Panc1 (cell line): ENCODE results near the gene SIGLEC7. TPM values are rescaled to one million over a fixed set of nuclear protein-coding genes. Genes with fewer than 3 reads are reported as not detected.

Experiments used
- ATAC-seq: fragments of 200-7000 bp; cut with Tn5 transposase; 2 replicates; pipeline ENCODE4 v1.9.1; 2020; ENCODE audit warnings: mild to moderate bottlenecking, moderate library complexity
- BruUV-seq: library from RNA; stranded (reverse); fragments of 400-500 nt; replicated peaks from 2 replicates; lab custom pipeline; 2021; lab: Mats Ljungman, UMichigan
- CTCF ChIA-PET: fragments of 300-600 bp; sonication (Branson Sonifier 250); formaldehyde crosslinking; loops from one replicate; lab custom pipeline; 2022; ENCODE audit warnings: antibody characterized with exemption; lab: Charles Lee
- POLR2A ChIA-PET: fragments of 300-600 bp; sonication (Branson Sonifier 250); formaldehyde crosslinking; loops from one replicate; lab custom pipeline; 2022; ENCODE audit warnings: antibody characterized with exemption; lab: Charles Lee
- DNase-seq: peaks from one replicate; pipeline ENCODE4 v3.0.0-alpha.2; 2010; ENCODE audit warnings: low read depth, low spot score
- H3K27ac ChIP-seq: 2 replicates; pipeline ENCODE4 v1.5.1; 2011; ENCODE audit warnings: mild to moderate bottlenecking, low read length, inconsistent platforms
- H3K27me3 ChIP-seq: fragments of 200-500 bp; sonication (Bioruptor generic); 2 replicates; pipeline ENCODE4 v1.6.0; 2014; ENCODE audit warnings: low read length, inconsistent platforms; ENCODE audit not compliant: control insufficient read depth, insufficient read depth
- H3K36me3 ChIP-seq: fragments of 200-500 bp; sonication (Bioruptor generic); 2 replicates; pipeline ENCODE4 v1.5.1; 2014; ENCODE audit warnings: inconsistent platforms, mild to moderate bottlenecking, low read length, moderate library complexity; ENCODE audit not compliant: control insufficient read depth, insufficient read depth
- H3K4me1 ChIP-seq: 2 replicates; pipeline ENCODE4 v1.5.1; 2011; ENCODE audit warnings: inconsistent platforms, mild to moderate bottlenecking, low read length, moderate library complexity; ENCODE audit not compliant: control insufficient read depth, insufficient read depth
- H3K4me3 ChIP-seq, 2 experiments: 2 replicates each; pipeline ENCODE4 v1.5.1; 2011 to 2012; ENCODE audit warnings: low read depth in 2 of 2, low read length in 2 of 2, mild to moderate bottlenecking in 2 of 2, inconsistent platforms in 1 of 2, moderate library complexity in 1 of 2
- H3K9me3 ChIP-seq: fragments of 200-500 bp; sonication (Bioruptor generic); 2 replicates; pipeline ENCODE4 v1.5.1; 2014; ENCODE audit warnings: low read depth, mild to moderate bottlenecking, inconsistent platforms, low read length, moderate library complexity; ENCODE audit not compliant: control insufficient read depth, insufficient read depth
- CTCF ChIP-seq: fragments of 450-650 bp; IDR thresholded peaks from 2 replicates; pipeline ENCODE4 v1.5.1; 2017; ENCODE audit warnings: mild to moderate bottlenecking
- POLR2AphosphoS5 ChIP-seq: IDR thresholded peaks from 2 replicates; pipeline ENCODE4 v1.6.1; 2012; ENCODE audit warnings: mild to moderate bottlenecking, low read depth, low read length, moderate library complexity
- REST ChIP-seq, 2 experiments: IDR thresholded peaks; 2 replicates each; pipeline ENCODE4 v1.6.1; 2011 to 2012; ENCODE audit warnings: low read depth in 2 of 2, control low read depth in 1 of 2, low read length in 1 of 2, mild to moderate bottlenecking in 1 of 2, moderate library complexity in 1 of 2; ENCODE audit not compliant: insufficient read depth in 1 of 2
- SIN3A ChIP-seq: IDR thresholded peaks from 2 replicates; pipeline ENCODE4 v1.6.1; 2012; ENCODE audit warnings: low read depth, mild to moderate bottlenecking, low read length, moderate library complexity, borderline replicate concordance; ENCODE audit not compliant: insufficient read depth
- TCF7L2 ChIP-seq: IDR thresholded peaks from 2 replicates; pipeline ENCODE4 v1.6.1; 2011; ENCODE audit warnings: mild to moderate bottlenecking, low read depth, low read length, inconsistent platforms
- in situ Hi-C: cut with HindIII; loops from 2 replicates; pipeline ENCODE4 v1.10.0; 2016; ENCODE audit warnings: low sequenced_read_pairs, low pct_unique_long_range_greater_than_20kb
- intact Hi-C: fragments of 100-400 bp; cut with micrococcal nuclease; formaldehyde crosslinking; loops from one replicate; pipeline ENCODE4 v1.10.0; 2022; ENCODE audit not compliant: unreplicated experiment
- total RNA-seq: library from RNA; stranded (reverse); gene quantifications from one replicate; pipeline ENCODE4 v1.2.1, GENCODE V29; 2021; ENCODE audit not compliant: unreplicated experiment

SIGLEC7 gene
- total RNA-seq, 1 experiment from 2014 or later: not detected

GRCh38 chr19:51097796-51098195 is 44.3 kb upstream of the SIGLEC7 start:
- H3K4me1 ChIP-seq: no peaks in the 10 kb centered on the region
- TF ChIP-seq REST (IDR thresholded peaks at IDR 0.05; ENCODE audit: insufficient read depth in 1 of 2, low read depth in 2 of 2, low read length in 1 of 2) (no peak), SIN3A (no peak), CTCF (no peak), TCF7L2 (no peak), POLR2AphosphoS5 (no peak)
- no peak overlapping the region for H3K27ac ChIP-seq
- ATAC-seq: no peak
- BruUV-seq: no TSS peak
- H3K9me3 ChIP-seq: no peaks in the 10 kb centered on the region
- H3K4me3 ChIP-seq: no peak overlapping the region
- intact Hi-C loops (loop anchor here (10.0 kb wide), 1 partner anchor 173 kb away; no protein-coding TSS in a partner anchor), in situ Hi-C loops (no loop called here)
- CTCF ChIA-PET: no interaction called here
- H3K36me3 ChIP-seq: no peaks in the 10 kb centered on the region
- no peak for DNase-seq
- H3K27me3 ChIP-seq: no peaks in the 10 kb centered on the region
- POLR2A ChIA-PET: no interaction called here

- no peaks in the 10 kb centered on the region for H3K9me3 ChIP-seq
- DNase-seq: no peak
- CTCF ChIA-PET: no interaction called here
- no peak overlapping the region for H3K27ac ChIP-seq
- H3K4me1 ChIP-seq: no peaks in the 10 kb centered on the region
- intact Hi-C loops: loop anchor here (10.0 kb wide), 1 partner anchor 174 kb away; no protein-coding TSS in a partner anchor
- no peak for TF ChIP-seq TCF7L2
- no peak for TF ChIP-seq POLR2AphosphoS5
- no peak for TF ChIP-seq SIN3A
- TF ChIP-seq REST (IDR thresholded peaks at IDR 0.05; ENCODE audit: insufficient read depth in 1 of 2, low read depth in 2 of 2, low read length in 1 of 2): no peak
- TF ChIP-seq CTCF: no peak
- H3K4me3 ChIP-seq: no peak overlapping the region
- POLR2A ChIA-PET: no interaction called here
- in situ Hi-C loops: no loop called here
- BruUV-seq: no TSS peak
- ATAC-seq: no peak
- no peaks in the 10 kb centered on the region for H3K36me3 ChIP-seq
- H3K27me3 ChIP-seq: no peaks in the 10 kb centered on the region
Measured at GRCh38 chr19:51098365-51099046, 43.6 kb upstream of the SIGLEC7 start.
